Activated CD8-positive, alpha-beta memory T cell treated with anti-CD3 and anti-CD28 coated beads for 48 hours (primary cell): ENCODE results near the gene MXRA7.
"Not testable (repeated sequence)": the region's sequence is repeated elsewhere in the genome, so short reads cannot be mapped to it uniquely, and the experiment has no call there.

Source experiments
- DNase-seq, 3 experiments: peaks; one replicate each; pipeline ENCODE4 v3.0.0-alpha.2; 2020; ENCODE audit warnings: low read depth in 2 of 3, low spot score in 2 of 3

Gene MXRA7

GRCh38 chr17:76710863-76711611 is at the start of gene MXRA7:
Gene MXRA7 (minus strand): TSS chr17:76710965. CDS start chr17:76710946, 19 bp downstream.
- DNase-seq = peak in 2 of 3 experiments; percentile 40 to 49

DNA sequence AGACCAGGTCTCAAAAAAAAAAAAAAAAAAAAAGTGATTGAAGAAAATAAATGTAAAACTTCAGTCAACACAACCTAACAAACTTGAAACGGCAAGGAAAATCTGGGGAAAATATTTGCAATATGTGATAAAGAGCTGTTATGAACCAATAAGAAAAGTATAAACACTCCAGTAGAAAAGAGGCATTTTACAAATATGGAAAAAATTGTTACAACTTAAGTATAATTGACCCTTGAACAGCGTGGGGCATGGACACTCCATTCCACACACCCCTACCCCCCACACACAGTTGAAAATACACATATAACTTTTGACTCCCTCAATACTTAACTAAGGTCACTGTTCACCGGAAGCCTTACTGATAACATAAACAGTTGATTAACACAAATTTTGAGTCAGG is 47.8 kb upstream of the MXRA7 start:
- DNase-seq = no peak

DNA sequence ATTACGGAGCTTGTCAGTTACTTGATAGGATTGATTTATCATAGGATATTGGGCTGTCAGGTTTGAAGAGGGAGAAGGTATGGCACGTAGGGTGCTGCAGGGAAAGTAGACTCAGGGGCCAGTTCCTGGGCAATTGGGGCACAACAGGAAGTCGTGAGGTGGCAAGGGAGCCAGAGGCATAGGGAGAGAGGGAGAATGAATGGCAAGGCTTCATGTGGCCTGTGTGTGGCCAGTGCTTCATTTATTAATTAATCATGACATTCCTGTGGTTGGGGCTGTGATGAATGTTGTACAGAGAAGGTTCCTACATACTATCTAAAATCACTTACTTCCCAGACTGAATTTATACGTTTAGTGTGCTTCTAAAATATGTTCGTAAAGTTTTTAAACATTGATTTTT is 46.5 kb upstream of the MXRA7 start:
- DNase-seq = no peak

GRCh38 chr17:76755285-76755684 is 44.5 kb upstream of the MXRA7 start:
- DNase-seq = no peak

- DNase-seq = no peak
Measured at GRCh38 chr17:76753061-76753961, 42.5 kb upstream of the MXRA7 start.

DNA sequence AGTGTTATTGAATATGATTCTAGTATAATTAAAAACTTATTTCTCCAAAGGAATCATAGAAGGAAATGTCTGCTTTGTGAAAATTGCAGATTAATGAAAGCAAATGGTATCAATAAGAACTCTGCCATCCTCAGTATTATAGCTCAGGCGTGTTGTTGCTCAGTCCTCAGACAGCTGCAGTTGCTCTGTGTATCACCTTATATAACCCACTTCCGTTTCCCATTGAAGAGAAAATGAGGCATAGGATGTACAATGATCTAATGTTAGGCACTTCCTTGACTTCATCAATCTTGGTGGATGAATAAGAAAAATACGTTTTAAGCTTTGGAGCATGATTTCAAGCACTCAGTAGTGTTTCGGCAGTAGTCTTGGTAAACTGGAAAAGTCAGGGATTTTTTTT is 41.2 kb upstream of the MXRA7 start:
- DNase-seq = no peak

DNA sequence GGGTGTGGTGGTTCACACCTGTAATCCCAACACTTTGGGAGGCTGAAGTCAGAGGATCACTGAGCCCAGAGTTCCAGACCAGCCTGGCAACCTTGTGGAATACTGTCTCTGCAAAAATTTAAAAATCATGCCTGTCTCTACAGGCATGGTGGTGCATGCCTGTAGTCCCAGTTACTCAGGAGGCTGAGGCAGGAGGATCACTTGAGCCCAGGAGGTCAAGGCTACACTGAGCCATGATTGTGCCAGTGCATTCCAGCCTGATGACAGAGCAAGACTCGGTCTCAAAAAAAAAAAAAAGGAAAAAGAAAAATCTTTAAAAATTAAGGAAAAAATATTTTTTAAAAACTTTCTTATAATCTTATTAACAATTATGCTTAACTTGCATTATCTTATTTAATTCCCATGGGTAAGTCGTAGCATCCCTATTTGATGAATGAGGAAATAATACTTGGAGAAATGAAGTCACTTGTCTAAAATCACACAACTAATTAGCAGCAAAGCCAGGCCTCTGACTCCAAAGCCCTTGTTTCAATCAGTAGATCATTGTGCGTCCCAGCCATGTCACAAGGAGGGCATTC is 40.7 kb upstream of the MXRA7 start:
- DNase-seq = no peak

DNA sequence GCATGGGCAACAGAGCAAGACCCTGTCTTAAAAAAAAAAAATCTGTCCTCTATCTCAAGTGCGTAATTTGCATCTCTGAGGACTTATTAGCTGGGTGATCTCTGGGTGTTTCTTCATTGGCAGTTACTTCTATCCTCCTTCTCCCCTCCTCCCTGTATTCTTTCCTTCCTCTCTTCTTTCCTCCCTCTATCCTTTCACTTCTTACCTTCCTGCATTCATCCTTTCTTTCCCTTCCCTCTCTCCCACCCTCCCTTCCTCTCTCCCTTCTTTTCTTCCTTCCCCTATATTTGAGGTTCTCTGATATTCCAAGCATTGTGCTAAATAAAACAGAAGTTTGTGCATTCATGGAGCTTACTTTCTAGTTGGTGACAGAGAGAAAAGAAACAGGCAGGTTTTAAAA is 37.9 kb upstream of the MXRA7 start:
- DNase-seq = no peak

DNA sequence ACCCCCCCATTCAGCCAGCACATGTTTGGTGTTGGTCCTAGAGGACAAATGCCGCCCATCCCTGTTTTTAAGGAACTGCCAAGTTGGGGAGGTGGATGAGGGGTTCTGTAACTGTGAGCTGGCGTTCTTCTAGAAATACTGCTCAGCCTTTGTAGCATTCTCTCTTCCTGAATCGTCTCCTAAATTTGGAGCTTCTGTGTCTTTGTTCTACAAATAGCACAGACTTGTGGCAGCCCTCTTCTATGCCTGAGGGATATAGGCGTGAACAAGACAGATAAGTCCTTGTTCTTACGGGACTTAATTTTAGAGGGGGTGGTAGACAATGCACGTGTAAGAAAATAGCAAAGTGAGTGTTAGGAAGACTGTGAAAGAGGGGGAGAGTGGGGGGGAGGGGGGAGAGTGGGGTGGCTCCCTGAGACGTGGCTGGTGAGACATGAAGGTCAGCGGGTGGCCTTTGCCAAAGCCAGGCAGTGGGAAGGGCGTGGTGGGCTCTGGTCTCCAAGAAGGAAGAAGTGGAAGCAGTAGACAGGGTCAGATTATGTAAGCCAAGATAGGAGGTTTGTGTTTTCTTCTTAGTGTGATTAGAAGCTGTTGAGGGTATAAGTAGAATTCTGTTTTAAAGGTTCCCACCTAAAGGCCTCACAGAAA is 37.1 kb upstream of the MXRA7 start:
- DNase-seq = no peak

DNA sequence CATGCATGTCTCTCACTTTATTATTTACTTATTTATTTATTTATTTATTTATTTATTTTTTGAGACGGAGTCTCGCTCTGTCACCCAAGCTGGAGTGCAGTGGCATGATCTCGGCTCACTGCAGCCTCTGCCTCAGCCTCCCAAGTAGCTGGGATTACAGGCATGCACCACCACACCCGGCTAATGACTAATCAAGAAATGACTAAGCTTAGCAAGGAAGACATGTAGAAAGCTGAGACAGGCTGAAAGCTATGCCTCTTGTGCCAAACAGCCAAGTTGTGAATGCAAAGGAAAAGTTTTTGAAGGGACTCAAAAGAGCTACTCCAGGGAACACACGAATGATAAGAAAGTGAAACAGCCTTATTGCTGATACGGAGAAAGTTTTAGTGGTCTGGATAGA is 35.0 kb upstream of the MXRA7 start:
- DNase-seq = not testable (repeated sequence)

DNA sequence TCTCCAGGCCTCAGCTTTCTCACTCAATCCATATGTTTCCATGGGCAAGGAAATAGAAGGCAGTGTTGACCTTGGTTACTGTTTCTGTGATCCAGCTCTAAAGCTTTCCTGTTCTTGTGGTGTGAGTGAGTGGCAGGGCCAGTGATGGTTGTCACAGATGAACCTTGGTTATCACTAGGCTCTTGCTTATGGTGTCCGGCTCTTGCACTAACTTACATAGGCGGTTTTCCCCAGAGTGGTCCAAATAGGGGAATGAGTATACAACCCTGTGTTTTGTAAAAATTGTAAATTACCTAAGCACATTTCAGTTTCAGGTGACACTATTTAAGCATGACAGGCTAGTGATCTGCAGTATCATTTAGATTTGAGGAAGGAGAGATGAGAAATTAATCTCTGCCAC is 34.0 kb upstream of the MXRA7 start:
- DNase-seq = no peak

DNA sequence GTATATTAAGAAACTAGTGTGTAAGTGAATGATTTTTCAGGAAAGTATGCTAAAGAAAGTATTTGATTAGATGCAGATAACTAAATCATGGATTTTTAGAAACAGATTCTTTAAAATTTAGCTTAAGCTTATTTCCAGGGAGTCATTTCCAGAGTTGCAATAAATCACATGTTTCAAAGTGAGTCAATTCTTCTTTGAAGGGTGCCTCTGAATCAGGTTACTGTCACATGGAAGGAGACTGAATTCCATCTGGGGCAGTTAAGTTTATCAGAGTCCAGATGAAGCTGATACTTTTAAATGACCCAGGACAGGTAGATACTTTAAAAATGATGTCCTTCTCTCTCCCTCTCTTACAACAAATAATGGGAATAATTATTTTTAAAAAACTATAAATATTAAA is 32.2 kb upstream of the MXRA7 start:
- DNase-seq = no peak

DNA sequence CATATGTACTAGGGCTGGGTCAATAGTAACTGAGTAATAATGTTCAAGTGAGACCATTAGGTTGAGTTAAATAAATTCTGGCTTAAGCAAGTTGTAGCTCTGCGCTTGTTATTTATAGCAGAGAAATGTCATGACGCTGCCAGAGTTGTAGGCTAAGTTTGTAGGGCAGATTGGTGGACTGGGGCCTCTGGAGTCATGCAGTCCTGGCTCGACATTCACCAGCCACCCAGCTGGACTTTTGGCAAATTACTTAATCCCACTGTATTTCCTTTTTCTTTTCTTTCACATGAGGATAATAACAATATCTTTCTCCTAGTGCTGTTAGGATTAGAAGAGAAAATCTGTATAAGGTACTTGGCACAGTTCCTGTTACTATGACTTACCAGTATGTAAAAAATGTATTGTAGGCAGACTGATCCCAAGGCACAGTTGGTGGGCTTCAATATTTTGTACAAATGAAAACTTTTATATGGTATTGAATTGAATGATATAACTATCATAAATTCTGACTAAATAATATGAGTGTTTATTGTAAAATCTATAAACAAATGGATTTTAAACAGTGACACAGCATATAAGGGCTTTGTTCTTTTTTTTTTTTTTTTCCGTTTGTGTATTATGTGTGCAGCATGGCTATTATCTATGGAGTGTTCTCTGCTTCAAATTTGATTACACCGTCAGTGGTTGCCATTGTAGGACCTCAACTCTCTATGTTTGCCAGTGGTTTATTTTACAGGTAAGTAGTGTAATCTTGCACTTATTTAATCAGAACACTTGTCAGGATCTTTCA is 29.8 kb upstream of the MXRA7 start:
- no peak for DNase-seq

GRCh38 chr17:76739568-76740115 is 28.9 kb upstream of the MXRA7 start:
- not testable (repeated sequence) for DNase-seq

DNA sequence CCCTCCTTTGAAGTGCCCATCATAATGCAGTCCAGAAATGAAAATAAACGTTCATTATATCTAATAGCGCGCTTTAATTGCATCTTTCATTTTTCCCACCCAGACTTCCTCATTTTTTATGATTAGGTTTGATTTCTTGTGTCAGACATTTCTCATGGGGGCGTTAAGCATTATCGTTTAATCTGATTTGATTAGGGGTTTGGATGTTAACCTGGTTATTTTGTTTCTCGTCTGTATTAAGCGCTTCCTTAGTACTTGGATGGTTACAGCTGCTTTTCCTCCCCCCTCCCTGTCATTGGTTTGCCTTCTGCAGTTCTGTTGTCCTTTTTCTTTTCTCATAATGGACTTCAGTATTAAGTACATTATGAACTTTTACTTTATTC is 27.7 kb upstream of the MXRA7 start:
- no peak for DNase-seq

DNA sequence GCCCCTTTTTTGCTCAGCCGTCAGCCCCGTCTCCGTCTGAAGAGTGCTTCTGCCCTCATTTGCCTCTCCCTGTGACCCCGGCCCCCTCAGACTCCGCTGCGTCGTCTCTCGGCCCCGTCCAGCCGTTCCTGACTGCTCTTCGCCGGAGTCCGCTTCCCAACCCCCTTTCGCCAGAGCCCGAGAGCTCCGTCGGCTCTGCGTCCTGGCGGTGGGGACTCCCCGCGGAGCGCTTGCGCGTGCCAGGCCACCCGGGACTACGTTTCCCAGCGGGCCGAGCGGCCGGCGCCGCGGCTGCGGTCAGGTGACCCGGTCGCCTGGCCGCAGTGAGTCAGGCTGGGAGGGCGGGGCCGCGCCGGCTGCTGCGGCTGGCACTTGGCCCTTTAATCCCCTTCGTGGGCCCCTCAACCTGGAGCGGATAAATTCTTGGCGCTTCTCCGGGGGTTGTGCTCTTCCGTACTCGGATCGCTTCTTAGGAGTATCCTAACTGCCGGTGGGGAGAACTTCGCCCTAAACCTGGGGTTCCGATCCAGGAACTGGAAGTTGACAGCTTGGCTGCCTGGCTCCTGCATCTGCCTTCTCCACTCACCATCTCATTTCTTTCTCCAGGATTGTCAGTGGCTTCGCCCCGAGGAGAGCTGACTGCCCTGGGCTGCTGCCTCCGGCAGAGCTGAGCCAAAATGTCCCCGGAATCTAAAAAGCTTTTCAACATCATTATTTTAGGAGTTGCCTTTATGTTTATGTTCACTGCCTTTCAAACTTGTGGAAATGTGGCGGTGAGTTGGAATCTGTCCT is 27.1 kb upstream of the MXRA7 start, which contains the start of gene MFSD11:
Gene MFSD11 (plus strand): TSS at position 444 of the 792 bp plus-strand sequence. CDS start 234 bp downstream, at position 678.
- DNase-seq = peak; percentile 81 to 91 (median 87)

DNA sequence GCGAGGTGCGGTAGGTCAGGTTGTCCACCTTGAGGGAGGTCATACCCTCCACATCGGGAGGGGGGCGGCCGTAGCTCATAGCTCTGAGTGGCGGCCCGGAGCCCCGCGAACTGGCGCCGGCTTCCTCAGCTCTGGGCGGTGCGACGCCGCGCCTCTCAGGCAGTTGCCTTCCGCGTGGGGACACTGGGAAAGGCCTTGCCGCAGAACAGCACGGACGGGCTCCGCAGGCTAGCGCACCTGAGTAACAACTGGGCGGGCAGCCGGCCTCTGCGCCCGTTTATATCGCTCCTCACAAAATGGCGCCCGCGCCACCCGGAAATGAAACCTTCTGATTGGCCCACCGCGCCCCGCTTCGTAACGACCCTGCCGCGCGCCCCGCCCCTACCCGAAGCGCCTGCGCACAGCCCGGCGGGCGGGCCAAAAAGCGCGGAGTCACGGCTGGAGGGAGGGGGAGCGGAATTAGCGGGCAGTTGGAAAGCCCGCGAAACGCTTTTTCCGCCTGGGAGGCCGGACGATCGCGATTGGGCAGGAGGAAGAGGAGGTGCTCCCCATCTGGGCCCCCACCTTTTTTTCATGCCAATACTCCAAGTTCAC is 26.4 kb upstream of the MXRA7 start, which contains the start of gene SRSF2:
Gene SRSF2 (minus strand): TSS at position 250 of the 594 bp plus-strand sequence. CDS start 171 bp downstream, at position 79.
- peak; percentile 95 to 100 (median 97) for DNase-seq

DNA sequence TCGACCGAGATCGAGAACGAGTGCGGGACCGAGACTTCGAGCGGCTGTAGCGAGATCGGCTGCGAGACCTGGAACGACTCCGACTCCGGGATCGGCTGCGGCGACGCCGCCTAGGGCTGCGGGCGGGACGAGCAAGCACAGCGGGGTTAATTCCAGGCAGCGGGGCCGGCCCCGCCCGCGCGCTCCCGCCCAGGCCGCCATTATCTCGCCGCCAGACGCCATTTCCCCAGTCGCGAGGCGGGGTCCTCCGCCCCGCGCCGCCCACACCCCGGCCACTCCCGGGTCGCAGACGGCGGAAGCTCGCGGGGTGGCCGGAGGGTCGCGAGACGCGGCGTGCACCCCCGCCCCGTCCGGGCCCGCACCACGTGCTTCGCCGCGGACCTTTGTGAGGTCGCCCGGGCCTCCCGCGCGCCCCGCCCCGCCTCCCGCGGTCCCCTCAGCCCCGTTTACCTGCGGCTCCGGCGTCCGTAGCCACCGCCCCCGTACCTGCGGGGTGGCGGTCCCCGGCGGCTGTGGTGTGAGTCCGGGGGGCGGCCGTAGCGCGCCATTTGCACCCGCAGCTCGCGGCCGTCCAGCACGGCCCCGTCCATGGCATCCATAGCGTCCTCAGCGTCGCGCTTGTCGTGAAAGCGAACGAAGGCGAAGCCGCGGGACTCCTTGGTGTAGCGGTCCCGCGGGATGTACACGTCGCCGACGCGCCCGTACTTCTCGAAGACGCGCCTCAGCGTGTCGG is 25.8 kb upstream of the MXRA7 start:
- peak in 1 of 3 experiments; percentile 36 for DNase-seq
